ENCODE results near the gene CORO2A. TPM values are rescaled to one million over a fixed set of nuclear protein-coding genes. Genes with fewer than 3 reads are reported as not detected.

Gene CORO2A
- total RNA-seq, 4 donors from 2014 or later: 2.8 to 4.6 (median 4.2) TPM

DNA sequence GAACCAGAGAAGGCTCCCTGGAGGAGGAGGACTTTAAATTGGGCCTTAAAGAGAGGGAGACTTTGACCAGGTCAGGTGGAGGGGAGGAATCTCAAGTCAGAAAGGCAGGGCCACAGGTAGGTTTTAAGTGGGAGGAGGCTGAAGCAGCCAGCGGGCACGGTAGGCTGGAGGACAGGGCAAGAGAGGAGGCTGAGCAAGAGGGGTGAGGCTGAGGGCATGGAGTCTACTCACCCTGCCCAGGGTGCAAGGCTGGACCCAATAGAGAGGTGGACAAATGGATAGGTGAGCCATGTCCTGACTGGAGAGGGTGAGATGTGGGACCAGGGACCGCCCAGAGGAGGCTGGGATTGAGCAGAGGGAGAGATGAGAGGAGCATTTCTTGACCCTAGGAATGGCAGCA, 47.8 kb downstream of the CORO2A start:
- no peak overlapping the region for H3K4me3 ChIP-seq
- H3K27me3 ChIP-seq: no peaks in the 10 kb centered on the region
- no peaks in the 10 kb centered on the region for H3K9me3 ChIP-seq
- no peaks in the 10 kb centered on the region for H3K4me1 ChIP-seq
- H3K36me3 ChIP-seq: no peaks in the 10 kb centered on the region
- intact Hi-C loops (cut with DNase I; ENCODE audit: low total_unique reads): no loop called here
- no peak overlapping the region for H3K27ac ChIP-seq
- DNase-seq: no peak
- TF ChIP-seq, protein P1, sequence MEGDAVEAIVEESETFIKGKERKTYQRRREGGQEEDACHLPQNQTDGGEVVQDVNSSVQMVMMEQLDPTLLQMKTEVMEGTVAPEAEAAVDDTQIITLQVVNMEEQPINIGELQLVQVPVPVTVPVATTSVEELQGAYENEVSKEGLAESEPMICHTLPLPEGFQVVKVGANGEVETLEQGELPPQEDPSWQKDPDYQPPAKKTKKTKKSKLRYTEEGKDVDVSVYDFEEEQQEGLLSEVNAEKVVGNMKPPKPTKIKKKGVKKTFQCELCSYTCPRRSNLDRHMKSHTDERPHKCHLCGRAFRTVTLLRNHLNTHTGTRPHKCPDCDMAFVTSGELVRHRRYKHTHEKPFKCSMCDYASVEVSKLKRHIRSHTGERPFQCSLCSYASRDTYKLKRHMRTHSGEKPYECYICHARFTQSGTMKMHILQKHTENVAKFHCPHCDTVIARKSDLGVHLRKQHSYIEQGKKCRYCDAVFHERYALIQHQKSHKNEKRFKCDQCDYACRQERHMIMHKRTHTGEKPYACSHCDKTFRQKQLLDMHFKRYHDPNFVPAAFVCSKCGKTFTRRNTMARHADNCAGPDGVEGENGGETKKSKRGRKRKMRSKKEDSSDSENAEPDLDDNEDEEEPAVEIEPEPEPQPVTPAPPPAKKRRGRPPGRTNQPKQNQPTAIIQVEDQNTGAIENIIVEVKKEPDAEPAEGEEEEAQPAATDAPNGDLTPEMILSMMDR (IDR thresholded peaks at IDR 0.05): no peak
- TF ChIP-seq POLR2A (IDR thresholded peaks at IDR 0.05): no peak

DNA sequence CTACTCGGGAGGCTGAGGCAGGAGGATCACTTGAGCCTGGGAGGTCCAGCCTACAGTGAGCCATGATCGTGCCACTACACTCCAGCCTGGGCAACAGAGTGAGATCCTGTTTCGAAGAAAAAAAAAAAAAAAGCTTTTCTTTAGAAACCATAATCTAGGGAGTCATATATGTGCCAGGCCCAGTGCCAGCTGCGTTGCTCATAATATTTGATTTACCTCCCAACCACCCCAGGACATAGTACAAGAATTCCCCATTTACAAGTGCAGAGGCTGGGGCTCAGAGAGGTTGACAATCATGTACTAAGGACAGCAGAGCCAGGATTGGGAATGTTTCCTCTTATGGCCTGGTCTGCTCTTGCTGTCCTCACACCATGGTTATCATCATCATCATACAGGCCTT, 48.4 kb downstream of the CORO2A start:
- Histone ChIP-seq H3K27me3 (no peaks in the 10 kb centered on the region), H3K9me3 (no peaks in the 10 kb centered on the region), H3K27ac (no peak overlapping the region), H3K36me3 (no peaks in the 10 kb centered on the region), H3K4me3 (no peak overlapping the region), H3K4me1 (no peaks in the 10 kb centered on the region)
- TF ChIP-seq POLR2A (IDR thresholded peaks at IDR 0.05): no peak
- TF ChIP-seq, protein P1 (IDR thresholded peaks at IDR 0.05): no peak
- DNase-seq: no peak
- intact Hi-C loops (cut with DNase I; ENCODE audit: low total_unique reads): no loop called here

DNA sequence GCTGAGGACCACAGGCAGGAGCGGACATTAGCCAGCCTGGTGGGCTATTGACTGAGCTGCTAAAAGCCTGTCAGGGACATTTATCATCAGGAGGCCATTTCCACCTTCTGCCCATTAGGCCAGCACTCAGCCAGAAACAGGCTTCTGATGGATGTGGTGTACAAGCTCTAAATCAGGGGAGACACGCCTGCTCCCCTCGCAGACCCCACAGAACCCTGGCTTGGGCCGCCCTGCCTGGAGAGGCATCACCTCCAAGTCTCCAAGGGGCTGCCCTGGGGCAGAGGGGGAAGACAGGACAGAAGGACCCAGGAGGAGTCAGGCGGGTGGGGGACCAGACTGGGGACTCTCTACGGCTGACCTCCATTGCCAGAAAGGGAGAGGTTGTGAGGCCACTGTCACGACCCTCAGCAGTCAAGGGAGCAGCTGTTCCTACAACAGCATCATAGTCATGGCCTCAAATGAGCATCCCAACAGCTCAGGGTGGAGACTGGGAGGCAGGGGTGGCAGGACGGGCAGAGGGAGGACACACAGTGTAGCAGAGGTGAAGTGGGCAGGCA, 49.4 kb downstream of the CORO2A start:
- no peak for TF ChIP-seq POLR2A (IDR thresholded peaks at IDR 0.05)
- TF ChIP-seq, protein P1 (IDR thresholded peaks at IDR 0.05): no peak
- H3K4me3 ChIP-seq: no peak overlapping the region
- H3K27me3 ChIP-seq: no peaks in the 10 kb centered on the region
- DNase-seq: no peak
- intact Hi-C loops (cut with DNase I; ENCODE audit: low total_unique reads): no loop called here
- no peaks in the 10 kb centered on the region for H3K36me3 ChIP-seq
- H3K9me3 ChIP-seq: no peaks in the 10 kb centered on the region
- H3K4me1 ChIP-seq: no peaks in the 10 kb centered on the region
- no peak overlapping the region for H3K27ac ChIP-seq

DNA sequence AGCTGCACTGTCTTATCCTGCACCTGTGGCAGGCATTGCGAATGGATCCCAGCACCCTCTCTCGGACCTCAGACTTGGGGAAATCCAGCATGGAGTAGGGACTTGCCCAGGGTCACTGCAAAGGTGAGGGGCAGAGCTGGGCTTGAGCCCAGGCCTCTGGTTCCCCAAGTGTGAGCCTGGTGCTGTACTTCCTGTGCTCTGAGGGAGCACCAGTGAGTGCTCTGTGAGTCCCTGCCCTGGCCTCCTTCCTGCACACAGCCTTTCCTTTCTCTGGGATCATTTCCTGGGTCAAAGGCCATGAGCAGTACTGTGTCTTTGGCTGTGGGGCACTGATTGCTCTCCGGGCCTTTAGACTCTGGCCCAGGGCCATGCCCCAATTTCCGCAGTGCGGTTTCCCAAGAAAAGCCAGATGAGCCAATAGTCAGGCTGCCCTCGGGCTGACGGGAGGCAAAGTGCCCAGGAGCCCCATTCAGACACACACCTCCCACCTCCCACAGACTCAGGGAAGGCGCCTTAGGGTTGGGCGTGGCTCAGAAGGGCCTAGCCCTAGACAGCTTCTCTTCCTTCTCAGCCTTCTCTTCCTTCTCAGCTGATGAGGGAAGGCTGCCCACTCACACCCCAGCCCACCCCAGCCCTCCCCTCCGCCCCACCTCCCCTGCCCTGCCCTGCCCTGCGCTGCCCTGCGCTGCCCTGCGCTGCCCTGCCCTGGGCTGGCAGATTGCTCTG, 50.1 kb downstream of the CORO2A start:
- H3K27ac ChIP-seq: no peak overlapping the region

DNA sequence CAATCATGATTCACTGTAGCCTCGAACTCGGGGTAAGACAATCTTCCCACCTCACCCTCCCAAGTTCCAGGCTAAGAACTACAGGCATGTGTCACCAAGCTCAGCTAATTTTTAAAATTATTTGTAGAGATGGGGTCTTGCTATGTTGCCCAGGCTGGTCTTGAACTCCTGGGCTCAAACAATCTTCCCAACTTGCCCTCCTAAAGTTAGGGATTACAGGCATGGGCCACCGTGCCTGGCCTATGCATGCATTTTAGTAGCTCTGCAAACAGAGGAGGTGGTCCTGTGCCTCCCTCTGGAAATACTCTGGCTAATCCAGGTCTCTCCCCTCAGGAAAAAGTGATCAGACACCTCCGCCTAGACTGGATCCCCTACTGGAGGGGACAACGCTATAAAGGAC, 51.9 kb downstream of the CORO2A start:
- Histone ChIP-seq H3K27me3 (no peaks in the 10 kb centered on the region), H3K36me3 (no peaks in the 10 kb centered on the region), H3K4me1 (no peaks in the 10 kb centered on the region), H3K9me3 (no peaks in the 10 kb centered on the region), H3K4me3 (no peak overlapping the region), H3K27ac (no peak overlapping the region)
- intact Hi-C loops (cut with DNase I; ENCODE audit: low total_unique reads): no loop called here
- no peak for DNase-seq
- TF ChIP-seq POLR2A (IDR thresholded peaks at IDR 0.05): no peak
- TF ChIP-seq, protein P1 (IDR thresholded peaks at IDR 0.05): no peak

More for the DNA sequence above, 50.1 kb downstream of the CORO2A start:
- H3K4me1 ChIP-seq: no peaks in the 10 kb centered on the region
- TF ChIP-seq POLR2A (IDR thresholded peaks at IDR 0.05): no peak
- TF ChIP-seq, protein P1 (IDR thresholded peaks at IDR 0.05): no peak
- H3K4me3 ChIP-seq: no peak overlapping the region
- H3K36me3 ChIP-seq: no peaks in the 10 kb centered on the region
- no peaks in the 10 kb centered on the region for H3K27me3 ChIP-seq
- no peaks in the 10 kb centered on the region for H3K9me3 ChIP-seq
- no peak for DNase-seq
- intact Hi-C loops (cut with DNase I; ENCODE audit: low total_unique reads): no loop called here
